GM18867 (cell line): ENCODE measurements around the gene ZNF652.
A peak's percentile ranks its signal among the peaks of the same experiment; 100 is the strongest.

Experiments used
- ATAC-seq: cut with Tn5 transposase; IDR thresholded peaks from one replicate; pipeline ENCODE4 v1.9.1; 2021; ENCODE audit warnings: mild to moderate bottlenecking, moderate library complexity; ENCODE audit not compliant: unreplicated experiment

ZNF652 gene

DNA sequence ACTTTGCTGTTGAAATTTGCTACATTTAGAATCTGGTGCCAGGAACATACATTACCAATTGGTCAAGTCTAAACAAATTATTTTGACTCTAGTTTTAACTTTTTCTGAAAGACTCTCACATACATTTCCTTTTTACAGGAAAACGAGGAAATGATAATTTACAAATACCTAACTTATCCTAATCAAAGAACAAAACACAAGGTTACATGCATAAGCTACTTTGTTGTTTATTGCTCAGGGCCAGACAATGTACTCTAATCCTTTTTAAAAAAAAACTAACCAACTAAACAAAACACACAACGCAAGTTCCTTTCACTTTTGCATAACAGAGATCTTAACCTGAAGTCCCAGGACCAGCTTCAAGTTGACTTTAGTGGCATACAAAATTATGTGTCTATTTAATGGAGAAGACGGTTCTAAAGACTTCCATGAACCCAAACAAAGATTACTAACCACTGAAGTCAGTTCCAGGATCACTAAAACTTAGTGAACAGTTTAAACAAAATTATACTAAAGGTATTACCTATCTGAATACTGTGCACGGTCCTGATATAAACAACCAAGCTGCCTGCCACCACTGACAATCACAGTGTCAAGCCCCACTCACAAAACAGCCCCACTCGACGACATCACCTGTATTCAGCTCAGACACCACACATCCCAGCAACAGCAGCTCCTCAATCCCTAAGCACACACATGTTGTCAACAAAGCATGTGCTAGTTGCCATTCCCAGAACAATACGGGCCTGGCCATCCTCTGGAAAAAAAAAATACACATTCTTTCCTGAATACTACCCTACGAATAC lies 1.9 kb downstream of the ZNF652 start:
- ATAC-seq: no peak

GRCh38 chr17:49358641-49359247 lies 3.3 kb downstream of the ZNF652 start:
- ATAC-seq: no peak

- ATAC-seq: no peak
These were observed 4.5 kb downstream of the ZNF652 start for GRCh38 chr17:49357516-49357915.

GRCh38 chr17:49356320-49356719 lies 5.7 kb downstream of the ZNF652 start:
- no peak for ATAC-seq

- no peak for ATAC-seq
These were observed 8.4 kb downstream of the ZNF652 start for GRCh38 chr17:49353607-49354006.

- ATAC-seq: no peak
These were observed 9.4 kb downstream of the ZNF652 start for GRCh38 chr17:49352587-49353154.

DNA sequence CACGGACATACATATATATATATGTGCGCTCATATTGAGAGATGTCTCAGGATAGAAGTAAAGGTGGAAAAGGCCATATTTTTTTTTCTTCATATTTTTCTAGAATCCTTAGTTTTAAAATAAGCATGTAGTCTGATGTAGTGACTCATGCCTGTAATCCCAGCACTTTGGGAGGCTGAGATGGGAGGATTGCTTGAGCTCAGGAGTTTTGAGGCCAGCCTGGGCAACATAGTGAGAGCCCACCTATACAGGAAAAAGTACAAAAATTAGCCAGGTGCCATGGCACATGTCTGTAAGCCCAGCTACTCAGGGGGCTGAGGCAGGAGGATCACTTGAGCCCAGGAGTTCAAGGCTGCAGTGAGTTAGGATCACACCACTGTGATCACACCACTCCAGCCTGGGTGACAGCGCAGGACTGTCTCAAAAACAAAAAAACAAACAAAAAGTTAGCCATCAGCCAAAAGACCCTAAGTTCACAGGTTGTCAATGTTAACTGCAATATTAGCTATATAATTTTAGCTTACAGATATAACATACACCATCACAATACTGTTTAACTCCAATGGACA lies 10.4 kb downstream of the ZNF652 start:
- no peak for ATAC-seq

DNA sequence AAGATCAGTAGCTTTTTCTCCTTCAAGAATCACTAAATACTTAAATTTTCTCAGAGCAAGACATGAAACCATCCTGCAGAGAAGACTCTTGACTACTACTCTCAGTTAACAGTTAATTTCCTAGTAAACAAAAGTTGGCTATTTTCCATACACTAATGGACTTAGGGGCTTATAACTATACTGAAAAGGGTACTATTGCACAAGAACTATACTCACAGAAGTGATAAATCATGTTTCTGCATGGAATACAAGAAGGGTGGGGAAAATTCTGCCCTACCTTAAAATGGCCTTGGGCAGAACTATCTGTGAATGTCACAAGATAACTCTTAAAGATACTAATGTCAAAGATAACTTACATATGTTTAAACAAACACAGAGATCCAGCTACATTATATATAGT lies 12.5 kb downstream of the ZNF652 start:
- no peak for ATAC-seq

DNA sequence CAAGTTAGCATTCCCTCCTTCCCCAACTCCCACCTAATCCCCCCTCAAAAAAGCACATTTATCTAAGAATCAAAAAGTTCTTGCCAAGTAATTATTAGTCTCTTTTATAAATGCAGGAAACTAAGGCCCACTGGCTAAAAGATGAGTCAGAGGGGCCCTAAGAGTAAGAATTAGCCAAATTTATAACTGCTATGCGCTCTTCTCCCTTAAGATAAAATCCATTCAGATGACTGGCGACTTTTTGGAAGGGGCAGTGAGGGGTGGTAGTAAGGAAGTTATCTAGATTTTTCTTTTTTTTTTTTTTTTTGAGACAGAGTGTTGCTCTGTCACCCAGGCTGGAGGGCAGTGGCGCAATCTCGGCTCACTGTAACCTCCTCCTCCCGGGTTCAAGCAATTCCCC lies 17.1 kb downstream of the ZNF652 start:
- no peak for ATAC-seq

DNA sequence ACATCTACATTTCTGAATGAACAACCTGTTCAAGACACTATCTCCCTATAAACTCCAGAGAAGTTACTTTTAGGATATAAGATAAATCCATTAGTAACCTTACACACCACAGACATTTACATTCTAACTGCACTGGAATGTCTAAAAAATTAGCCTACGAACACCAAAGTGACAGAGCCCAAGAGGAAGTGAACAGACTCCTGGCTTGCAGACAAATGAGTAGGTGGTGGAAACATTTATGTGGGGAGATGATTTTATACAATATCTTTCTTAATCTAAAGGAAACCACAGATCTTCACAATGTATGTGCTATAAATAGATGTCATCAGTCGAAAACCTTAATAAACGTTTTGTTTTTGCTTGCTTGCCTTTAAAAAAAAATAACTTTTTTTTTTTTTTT lies 18.8 kb downstream of the ZNF652 start:
- ATAC-seq: no peak

- peak; percentile 28 for ATAC-seq
These were observed 19.5 kb downstream of the ZNF652 start for GRCh38 chr17:49342575-49342936.

DNA sequence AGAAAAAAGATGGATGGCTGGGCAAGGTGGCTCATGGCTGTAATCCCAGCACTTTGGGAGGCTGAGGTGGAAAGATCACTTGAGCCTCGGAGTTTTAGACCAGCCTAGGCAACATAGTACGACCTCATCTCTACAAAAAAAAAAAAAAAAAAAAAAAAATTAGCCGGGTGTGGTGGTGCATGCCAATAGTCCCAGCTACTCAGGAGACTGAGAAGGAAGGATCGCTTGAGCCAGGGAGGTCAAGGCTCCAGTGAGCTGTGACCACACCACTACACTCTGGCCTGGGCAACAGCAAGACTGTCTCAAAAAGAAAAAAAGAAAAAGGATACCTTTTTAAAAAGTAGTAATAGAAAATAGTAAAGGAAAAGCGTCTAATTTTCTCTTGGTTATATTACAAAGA lies 20.7 kb downstream of the ZNF652 start:
- no peak for ATAC-seq

- no peak for ATAC-seq
These were observed 22.7 kb downstream of the ZNF652 start for GRCh38 chr17:49339354-49339753.

DNA sequence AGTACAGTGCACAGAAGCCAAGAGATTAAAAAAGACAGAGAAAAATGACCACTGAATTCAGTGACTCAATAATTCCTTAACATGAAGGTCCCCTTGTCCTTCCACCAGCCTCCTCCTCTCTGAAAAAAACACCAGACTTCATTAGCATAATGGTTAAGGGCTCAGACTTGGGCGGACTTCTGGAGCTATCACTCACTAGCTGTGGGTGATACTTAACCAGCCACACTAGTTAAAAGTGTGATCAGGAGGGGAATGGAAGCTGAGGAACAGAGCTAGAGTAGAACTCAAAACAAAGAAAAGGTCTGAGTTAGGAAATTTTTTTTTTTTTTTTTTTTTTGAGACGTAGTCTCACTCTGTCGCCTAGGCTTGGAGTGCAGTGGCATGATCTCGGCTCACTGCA lies 23.2 kb downstream of the ZNF652 start:
- ATAC-seq: no peak

GRCh38 chr17:49337884-49338283 lies 24.2 kb downstream of the ZNF652 start:
- ATAC-seq: no peak

DNA sequence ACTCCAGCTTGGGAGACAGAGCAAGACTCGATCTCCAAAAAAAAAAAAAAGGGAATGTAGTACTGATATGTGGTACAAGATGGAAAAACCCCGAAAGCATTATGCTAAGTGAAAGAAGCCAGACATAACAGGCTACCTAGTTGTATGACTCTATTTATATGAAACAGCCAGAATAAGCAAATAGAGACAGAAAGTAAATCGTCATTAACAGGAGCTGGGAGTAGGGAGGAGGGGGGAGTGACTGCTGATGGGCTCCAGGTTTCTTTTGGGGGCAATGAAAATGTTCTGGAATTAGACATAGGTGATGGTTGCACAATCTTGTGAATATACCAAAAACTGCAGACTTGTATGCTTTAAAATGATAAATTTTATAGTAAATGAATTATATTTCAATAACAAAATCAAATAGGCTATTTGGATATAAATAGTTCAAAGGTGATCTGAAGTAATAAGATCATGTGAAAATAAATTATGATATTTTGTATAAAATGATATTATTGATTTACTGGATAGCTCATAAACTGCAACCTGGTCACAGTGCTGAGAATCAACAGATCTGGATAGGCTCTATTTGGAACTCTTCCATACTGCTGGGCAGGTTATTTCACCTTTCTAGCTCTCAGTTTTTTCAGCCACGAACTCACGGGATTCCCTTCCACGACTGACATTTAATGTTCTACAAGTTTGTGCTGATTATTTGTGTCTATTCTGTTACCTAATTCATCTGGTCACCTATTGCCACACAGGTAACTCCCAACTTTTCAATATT lies 27.1 kb downstream of the ZNF652 start:
- ATAC-seq: no peak

DNA sequence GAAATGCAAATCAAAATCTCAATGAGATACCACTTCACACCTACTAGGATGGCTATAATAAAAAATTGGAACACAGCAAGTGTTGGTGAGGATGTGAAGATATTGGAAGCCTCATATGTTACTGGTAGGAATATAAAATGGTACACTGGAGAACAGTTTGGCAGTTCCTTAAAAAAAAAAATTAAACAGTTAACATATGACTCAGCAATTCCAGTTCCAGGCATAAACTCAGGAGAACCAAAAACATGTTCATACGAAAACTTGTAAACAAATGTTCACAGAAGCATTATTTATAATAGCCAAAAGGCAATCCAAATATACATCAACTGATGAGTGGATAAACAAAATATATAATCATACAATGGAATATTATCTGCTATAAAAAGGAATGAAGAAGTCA lies 28.2 kb downstream of the ZNF652 start:
- no peak for ATAC-seq

- ATAC-seq: no peak
These were observed 33.9 kb downstream of the ZNF652 start for GRCh38 chr17:49327835-49328784.

- ATAC-seq: no peak
These were observed 36.1 kb downstream of the ZNF652 start for GRCh38 chr17:49325980-49326379.

- ATAC-seq: no peak
These were observed 43.5 kb downstream of the ZNF652 start for GRCh38 chr17:49318435-49318965.
